ENCODE results near the gene TLE4.

TLE4 gene

GRCh38 chr9:79757074-79757473, 185.3 kb downstream of the TLE4 start:
- H3K79me2 ChIP-seq (ENCODE audit: insufficient read depth, low read length): no peaks in the 10 kb centered on the region
- H4K20me1 ChIP-seq (ENCODE audit: low read depth, low read length): no peaks in the 10 kb centered on the region
- no peaks in the 10 kb centered on the region for H3K9me3 ChIP-seq (ENCODE audit: insufficient read depth, low read length)
- no peak overlapping the region for H3K4me2 ChIP-seq (ENCODE audit: low read depth, low read length, poor library complexity, severe bottlenecking)
- no peak overlapping the region for H2AFZ ChIP-seq (ENCODE audit: low read depth, low read length, severe bottlenecking)
- TF ChIP-seq EZH2phosphoT487 (conservative IDR thresholded peaks at IDR 0.05; ENCODE audit: low read length) (no peak), CTCF (IDR thresholded peaks at IDR 0.05; ENCODE audit: insufficient read depth, low read length, poor library complexity, severe bottlenecking) (no peak)
- no peak overlapping the region for H3K9ac ChIP-seq (ENCODE audit: low read length)
- no peak overlapping the region for H3K4me3 ChIP-seq (ENCODE audit: insufficient read depth, low read length, poor library complexity, severe bottlenecking)
- no peaks in the 10 kb centered on the region for H3K27me3 ChIP-seq (ENCODE audit: low read length)
- no peak overlapping the region for H3K27ac ChIP-seq (ENCODE audit: low read depth, low read length)
- H3K9me2 ChIP-seq (replicated peaks; ENCODE audit: insufficient read depth, low read length): no peaks in the 10 kb centered on the region
- H3K36me3 ChIP-seq (ENCODE audit: low read length): no peaks in the 10 kb centered on the region
- H3F3A ChIP-seq (ENCODE audit: insufficient read depth): no peaks in the 10 kb centered on the region

GRCh38 chr9:79757881-79758669, 186.3 kb downstream of the TLE4 start:
- Histone ChIP-seq H2AFZ (ENCODE audit: low read depth, low read length, severe bottlenecking) (no peak overlapping the region), H3K27me3 (ENCODE audit: low read length) (no peaks in the 10 kb centered on the region), H3K36me3 (ENCODE audit: low read length) (no peaks in the 10 kb centered on the region), H3K4me2 (ENCODE audit: low read depth, low read length, poor library complexity, severe bottlenecking) (no peak overlapping the region), H3K9me2 (replicated peaks; ENCODE audit: insufficient read depth, low read length) (no peaks in the 10 kb centered on the region), H3K9ac (ENCODE audit: low read length) (no peak overlapping the region), H3K4me3 (ENCODE audit: insufficient read depth, low read length, poor library complexity, severe bottlenecking) (no peak overlapping the region), H3F3A (ENCODE audit: insufficient read depth) (no peaks in the 10 kb centered on the region), H3K79me2 (ENCODE audit: insufficient read depth, low read length) (no peaks in the 10 kb centered on the region), H3K9me3 (ENCODE audit: insufficient read depth, low read length) (no peaks in the 10 kb centered on the region), H3K27ac (ENCODE audit: low read depth, low read length) (no peak overlapping the region), H4K20me1 (ENCODE audit: low read depth, low read length) (no peaks in the 10 kb centered on the region)
- no peak for TF ChIP-seq EZH2phosphoT487 (conservative IDR thresholded peaks at IDR 0.05; ENCODE audit: low read length)
- TF ChIP-seq CTCF (IDR thresholded peaks at IDR 0.05; ENCODE audit: insufficient read depth, low read length, poor library complexity, severe bottlenecking): peak; percentile 11

- no peak for TF ChIP-seq CTCF (IDR thresholded peaks at IDR 0.05; ENCODE audit: insufficient read depth, low read length, poor library complexity, severe bottlenecking)
- no peak for TF ChIP-seq EZH2phosphoT487 (conservative IDR thresholded peaks at IDR 0.05; ENCODE audit: low read length)
- no peak overlapping the region for H3K4me3 ChIP-seq (ENCODE audit: insufficient read depth, low read length, poor library complexity, severe bottlenecking)
Observed at GRCh38 chr9:79759460-79759859, 187.7 kb downstream of the TLE4 start.

More at GRCh38 chr9:79759460-79759859, 187.7 kb downstream of the TLE4 start:
- Histone ChIP-seq H3K9ac (ENCODE audit: low read length) (no peak overlapping the region), H3F3A (ENCODE audit: insufficient read depth) (no peaks in the 10 kb centered on the region), H3K36me3 (ENCODE audit: low read length) (no peaks in the 10 kb centered on the region), H2AFZ (ENCODE audit: low read depth, low read length, severe bottlenecking) (no peak overlapping the region), H3K4me2 (ENCODE audit: low read depth, low read length, poor library complexity, severe bottlenecking) (no peak overlapping the region), H3K9me2 (replicated peaks; ENCODE audit: insufficient read depth, low read length) (no peaks in the 10 kb centered on the region), H3K27me3 (ENCODE audit: low read length) (no peaks in the 10 kb centered on the region), H3K79me2 (ENCODE audit: insufficient read depth, low read length) (no peaks in the 10 kb centered on the region), H4K20me1 (ENCODE audit: low read depth, low read length) (no peaks in the 10 kb centered on the region), H3K27ac (ENCODE audit: low read depth, low read length) (no peak overlapping the region), H3K9me3 (ENCODE audit: insufficient read depth, low read length) (no peaks in the 10 kb centered on the region)

All from SU-DHL-6 (cell line).